CD14-positive monocyte (primary cell): Measurements from ENCODE around the gene GRAP. TPM values are rescaled to one million over a fixed set of nuclear protein-coding genes. Genes with fewer than 3 reads are reported as not detected.
"Not testable (repeated sequence)": the region's sequence is repeated elsewhere in the genome, so short reads cannot be mapped to it uniquely, and the experiment has no call there.

Experiments used
- DNase-seq, 3 donors: peaks; one replicate each; pipeline ENCODE4 v3.0.0-alpha.2; 2011 to 2022
- H2AFZ ChIP-seq: 2 replicates; pipeline ENCODE4 v1.6.0; 2012; ENCODE audit warnings: mild to moderate bottlenecking, low read depth, low read length, inconsistent platforms; ENCODE audit not compliant: insufficient read depth, poor library complexity, severe bottlenecking
- H3K27ac ChIP-seq, 2 donors: 1 replicate in 1 of 2; 2 replicates in 1 of 2; pipeline ENCODE4 v1.5.1; 2012 to 2013; ENCODE audit warnings: low read length in 2 of 2, control low read depth in 1 of 2, inconsistent platforms in 1 of 2, low read depth in 1 of 2, mild to moderate bottlenecking in 1 of 2
- H3K27me3 ChIP-seq, 2 donors: one replicate each; pipeline versions ENCODE4 v1.6.0 to v1.6.1; 2011 to 2013; ENCODE audit warnings: low read length in 2 of 2; ENCODE audit not compliant: control insufficient read depth in 2 of 2, insufficient read depth in 2 of 2
- H3K36me3 ChIP-seq, 2 donors: replicated peaks in 1 of 2; 1 replicate in 1 of 2; 2 replicates in 1 of 2; pipeline versions ENCODE4 v1.5.1 to v1.6.1; 2012 to 2013; ENCODE audit warnings: low read length in 2 of 2, control low read depth in 1 of 2, inconsistent platforms in 1 of 2, mild to moderate bottlenecking in 1 of 2; ENCODE audit not compliant: insufficient read depth in 2 of 2, control insufficient read depth in 1 of 2
- H3K4me1 ChIP-seq, 2 donors: 1 replicate in 1 of 2; 2 replicates in 1 of 2; pipeline versions ENCODE4 v1.5.1 to v1.6.1; 2012 to 2013; ENCODE audit warnings: low read length in 2 of 2, control low read depth in 1 of 2, inconsistent platforms in 1 of 2, mild to moderate bottlenecking in 1 of 2, moderate library complexity in 1 of 2; ENCODE audit not compliant: insufficient read depth in 2 of 2, control insufficient read depth in 1 of 2
- H3K4me2 ChIP-seq: replicated peaks from 2 replicates; pipeline ENCODE3; 2012; ENCODE audit warnings: low read length, moderate library complexity, mild to moderate bottlenecking; ENCODE audit not compliant: poor library complexity, severe bottlenecking; ENCODE audit errors: extremely low read depth
- H3K4me3 ChIP-seq, 3 experiments: fragments of 200-600 bp in 1 of 3; sonication (generic) in 1 of 3; replicated peaks in 1 of 3; 1 replicate in 2 of 3; 2 replicates in 1 of 3; pipeline ENCODE4 v1.5.1; 2011 to 2013; ENCODE audit warnings: low read length in 3 of 3, mild to moderate bottlenecking in 3 of 3, control low read depth in 2 of 3, low read depth in 2 of 3, inconsistent platforms in 1 of 3, moderate library complexity in 1 of 3
- H3K79me2 ChIP-seq: 2 replicates; pipeline ENCODE4 v1.6.0; 2012; ENCODE audit warnings: mild to moderate bottlenecking, control low read depth, inconsistent platforms, low read length, moderate library complexity; ENCODE audit not compliant: insufficient read depth
- H3K9ac ChIP-seq: 2 replicates; pipeline ENCODE4 v1.6.0; 2017; ENCODE audit warnings: low read length, mild to moderate bottlenecking; ENCODE audit not compliant: insufficient read depth, poor library complexity, severe bottlenecking
- H3K9me3 ChIP-seq, 2 donors: replicated peaks in 1 of 2; 1 replicate in 1 of 2; 2 replicates in 1 of 2; pipeline versions ENCODE4 v1.5.1 to v1.6.1; 2012 to 2013; ENCODE audit warnings: low read length in 2 of 2, control low read depth in 1 of 2; ENCODE audit not compliant: control insufficient read depth in 1 of 2, insufficient read depth in 1 of 2
- H4K20me1 ChIP-seq: 2 replicates; pipeline ENCODE4 v1.6.0; 2012; ENCODE audit warnings: mild to moderate bottlenecking, low read length, control low read depth, moderate library complexity; ENCODE audit not compliant: insufficient read depth
- H3K27ac Mint-ChIP-seq, 7 donors: one replicate each; pipeline ENCODE4 v1.8.0; 2020; ENCODE audit warnings: mild to moderate bottlenecking in 7 of 7, mixed read lengths in 7 of 7, moderate library complexity in 6 of 7, inconsistent platforms in 2 of 7
- H3K27me3 Mint-ChIP-seq, 3 donors: one replicate each; pipeline ENCODE4 v1.8.0; 2021 to 2022; ENCODE audit warnings: low read depth in 3 of 3, mild to moderate bottlenecking in 3 of 3, mixed read lengths in 3 of 3, moderate library complexity in 3 of 3, inconsistent platforms in 1 of 3
- H3K36me3 Mint-ChIP-seq, 2 donors: one replicate each; pipeline ENCODE4 v1.8.0; 2020; ENCODE audit warnings: mixed read lengths in 2 of 2, inconsistent platforms in 1 of 2, mild to moderate bottlenecking in 1 of 2
- H3K4me1 Mint-ChIP-seq: one replicate; pipeline ENCODE4 v1.8.0; 2020; ENCODE audit warnings: mild to moderate bottlenecking, mixed read lengths
- H3K4me3 Mint-ChIP-seq, 2 donors: one replicate each; pipeline ENCODE4 v1.8.0; 2020; ENCODE audit warnings: mild to moderate bottlenecking in 2 of 2, mixed read lengths in 2 of 2, moderate library complexity in 1 of 2
- H3K9me3 Mint-ChIP-seq, 7 donors: one replicate each; pipeline ENCODE4 v1.8.0; 2020 to 2022; ENCODE audit warnings: mixed read lengths in 7 of 7, mild to moderate bottlenecking in 6 of 7, moderate library complexity in 6 of 7, inconsistent platforms in 2 of 7
- WGBS: methylation state at CpG from one replicate; pipeline ENCODE4 v1.1.5; 2013; ENCODE audit warnings: missing lambda C conversion rate; ENCODE audit not compliant: insufficient coverage; 5-methylcytosine and 5-hydroxymethylcytosine counted together
- intact Hi-C, 2 donors: fragments of 100-400 bp; cut with micrococcal nuclease; formaldehyde crosslinking; loops; one replicate each; pipeline versions ENCODE4 v1.15.0 to v1.15.1; 2023
- polyA plus RNA-seq, 3 donors: library from polyadenylated mRNA; depleted of rRNA in 1 of 3; unstranded in 2 of 3; stranded (reverse) in 1 of 3; fragments of 300-500 nt in 2 of 3; fragments of >200 nt in 1 of 3; fragmentation: Illumina TruSeq in 2 of 3; gene quantifications; 1 replicate in 2 of 3; 2 replicates in 1 of 3; pipeline ENCODE4 v1.2.3, GENCODE V29; 2012 to 2021

GRAP gene
- polyA plus RNA-seq, 3 donors = 3.9 to 5.9 (median 4.5) TPM

DNA sequence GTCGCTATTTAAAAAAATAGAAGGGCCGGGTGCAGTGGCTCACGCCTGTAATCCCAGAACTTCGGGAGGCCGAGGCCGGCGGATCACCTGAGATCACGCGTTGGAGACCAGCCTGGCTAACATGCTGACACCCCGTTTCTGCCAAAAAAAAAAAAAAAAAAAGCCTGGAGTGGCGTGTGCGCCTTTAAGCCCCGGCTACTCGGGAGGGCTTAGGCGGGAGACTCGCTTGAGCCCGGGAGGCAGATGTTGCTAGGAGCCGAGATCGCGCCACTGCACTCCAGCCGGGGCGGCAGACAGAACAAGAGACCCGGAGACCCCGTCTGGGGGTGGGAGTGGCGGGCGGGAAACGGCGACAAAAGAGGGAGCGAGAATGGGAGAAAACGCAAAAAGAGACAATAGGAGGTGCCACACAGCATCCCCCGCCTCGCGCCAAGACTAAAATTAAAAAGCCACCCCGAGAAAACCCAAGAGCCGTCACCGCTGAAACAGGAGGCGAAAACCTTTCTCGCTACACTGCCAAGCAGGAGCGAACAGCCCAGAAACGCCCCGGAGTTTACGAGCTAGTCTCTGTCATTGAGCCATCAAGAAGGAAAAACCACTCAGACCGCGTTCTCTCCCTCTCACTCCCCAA is 16.7 kb upstream of the GRAP start:
- H3K4me2 ChIP-seq, H3K79me2 ChIP-seq, H3K36me3 Mint-ChIP-seq, H3K27me3 Mint-ChIP-seq, intact Hi-C loops, H2AFZ ChIP-seq, H3K4me3 ChIP-seq, H4K20me1 ChIP-seq, DNase-seq, H3K9me3 Mint-ChIP-seq, H3K4me1 Mint-ChIP-seq, H3K4me1 ChIP-seq, H3K36me3 ChIP-seq, H3K27me3 ChIP-seq, H3K9ac ChIP-seq, H3K9me3 ChIP-seq: not testable (repeated sequence)
- H3K27ac ChIP-seq = peak overlapping the region in 1 of 2 donors; percentile 28
- WGBS = 0% methylated on average over 1 of the region's 44 CpGs
- Mint-ChIP-seq H3K4me3 (peak overlapping the region; percentile 21 to 49), H3K27ac (peak overlapping the region; percentile 77 to 93 (median 89))

DNA sequence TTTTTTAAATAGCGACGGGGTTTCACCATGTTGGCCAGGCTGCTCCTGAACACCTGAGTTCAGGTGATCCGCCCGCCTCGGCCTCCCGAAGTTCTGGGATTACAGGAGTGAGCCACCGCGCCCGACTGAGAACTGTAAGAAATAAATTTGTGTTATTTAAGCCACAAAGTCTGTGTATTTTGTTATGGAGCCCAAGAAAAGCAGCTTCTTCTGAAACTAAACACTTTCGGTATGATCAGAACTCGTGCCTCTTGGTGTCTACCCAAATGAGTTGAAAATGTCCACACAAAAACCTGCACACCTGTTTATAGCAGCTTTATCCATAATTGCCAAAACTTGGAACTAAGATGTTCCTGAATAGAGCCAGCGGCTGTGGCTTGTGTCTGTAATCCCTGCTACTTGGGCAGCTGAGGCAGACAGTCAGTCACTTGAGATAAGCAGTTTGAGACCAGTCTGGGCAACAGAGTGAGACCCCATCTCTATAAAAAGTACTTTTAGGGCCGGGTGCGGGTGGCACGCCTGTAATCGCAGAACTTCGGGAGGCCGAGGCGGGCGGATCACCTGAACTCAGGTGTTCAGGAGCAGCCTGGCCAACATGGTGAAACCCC is 16.1 kb upstream of the GRAP start:
- H3K9ac ChIP-seq, H2AFZ ChIP-seq, DNase-seq, H3K4me3 ChIP-seq, H3K4me3 Mint-ChIP-seq, H3K4me1 Mint-ChIP-seq, H3K79me2 ChIP-seq, intact Hi-C loops, H3K36me3 ChIP-seq, H3K4me2 ChIP-seq, H3K27ac Mint-ChIP-seq, H4K20me1 ChIP-seq, H3K9me3 Mint-ChIP-seq, H3K27me3 ChIP-seq, H3K27ac ChIP-seq, H3K36me3 Mint-ChIP-seq, H3K9me3 ChIP-seq, H3K4me1 ChIP-seq, H3K27me3 Mint-ChIP-seq: not testable (repeated sequence)
- WGBS = no CpG with 5 or more reads among the region's 20 CpGs

DNA sequence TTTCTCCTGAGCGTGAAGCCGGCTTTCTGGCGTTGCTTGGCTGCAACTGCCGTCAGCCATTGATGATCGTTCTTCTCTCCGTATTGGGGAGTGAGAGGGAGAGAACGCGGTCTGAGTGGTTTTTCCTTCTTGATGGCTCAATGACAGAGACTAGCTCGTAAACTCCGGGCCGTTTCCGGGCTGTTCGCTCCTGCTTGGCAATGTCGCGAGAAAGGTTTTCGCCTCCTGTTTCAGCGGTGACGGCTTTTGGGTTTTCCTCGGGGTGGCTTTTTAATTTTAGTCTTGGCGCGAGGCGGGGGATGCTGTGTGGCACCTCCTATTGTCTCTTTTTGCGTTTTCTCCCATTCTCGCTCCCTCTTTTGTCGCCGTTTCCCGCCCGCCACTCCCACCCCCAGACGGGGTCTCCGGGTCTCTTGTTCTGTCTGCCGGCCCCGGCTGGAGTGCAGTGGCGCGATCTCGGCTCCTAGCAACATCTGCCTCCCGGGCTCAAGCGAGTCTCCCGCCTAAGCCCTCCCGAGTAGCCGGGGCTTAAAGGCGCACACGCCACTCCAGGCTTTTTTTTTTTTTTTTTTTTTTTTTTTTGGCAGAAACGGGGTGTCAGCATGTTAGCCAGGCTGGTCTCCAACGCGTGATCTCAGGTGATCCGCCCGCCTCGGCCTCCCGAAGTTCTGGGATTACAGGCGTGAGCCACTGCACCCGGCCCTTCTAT is 15.4 kb upstream of the GRAP start:
- intact Hi-C loops, H3K9me3 ChIP-seq, H2AFZ ChIP-seq, H3K4me3 Mint-ChIP-seq, H3K27me3 ChIP-seq, H3K36me3 Mint-ChIP-seq, H3K27ac Mint-ChIP-seq, H3K4me2 ChIP-seq, H3K4me1 ChIP-seq, H3K27ac ChIP-seq, H3K9ac ChIP-seq, DNase-seq, H3K4me3 ChIP-seq, H3K9me3 Mint-ChIP-seq, H4K20me1 ChIP-seq, H3K27me3 Mint-ChIP-seq, H3K36me3 ChIP-seq, H3K4me1 Mint-ChIP-seq, H3K79me2 ChIP-seq: not testable (repeated sequence)
- WGBS = no CpG with 5 or more reads among the region's 51 CpGs

GRCh38 chr17:19055447-19055846 is 8.7 kb upstream of the GRAP start:
- H3K36me3 ChIP-seq, H3K4me3 Mint-ChIP-seq, H3K4me2 ChIP-seq, H3K27me3 ChIP-seq, DNase-seq, H3K27ac Mint-ChIP-seq, H2AFZ ChIP-seq, H4K20me1 ChIP-seq, H3K27me3 Mint-ChIP-seq, H3K9ac ChIP-seq, H3K4me1 ChIP-seq, intact Hi-C loops, H3K4me1 Mint-ChIP-seq, H3K9me3 Mint-ChIP-seq, H3K79me2 ChIP-seq, H3K4me3 ChIP-seq, H3K27ac ChIP-seq, H3K36me3 Mint-ChIP-seq, H3K9me3 ChIP-seq: not testable (repeated sequence)
- no CpG with 5 or more reads among the region's 12 CpGs for WGBS
